ENCODE results near the gene NOTCH1. TPM values are rescaled to one million over a fixed set of nuclear protein-coding genes. Genes with fewer than 3 reads are reported as not detected.

NOTCH1 gene
- total RNA-seq, 4 donors from 2014 or later = 48.6 to 90.6 (median 58.8) TPM

Small RNAs within 50 kb of the gene (small RNA-seq; reads per million reads assigned to genes)
- 0 reads per million in 3 donors for gene MIR4673
- gene MIR4674 = 0 to 0.17 (median 0) reads per million in 3 donors

Other genes starting within 250 kb of the NOTCH1 start
- not detected for gene CCDC187, start 242.0 kb downstream of the NOTCH1 start, total RNA-seq
- 10 to 100 TPM in 3 of 4 donors, 1 to 10 TPM in 1; 8.3 to 18.5 (median 16.3) TPM for gene GPSM1, start 218.5 kb downstream of the NOTCH1 start, total RNA-seq
- gene DNLZ, start 182.3 kb downstream of the NOTCH1 start, total RNA-seq = 10 to 100 TPM; 29.5 to 41.3 (median 35.8) TPM
- gene CARD9, start 172.4 kb downstream of the NOTCH1 start, total RNA-seq = 1 to 10 TPM; 1.2 to 4.2 (median 1.9) TPM
- gene SNAPC4, start 145.9 kb downstream of the NOTCH1 start, total RNA-seq = 1 to 10 TPM; 3.3 to 8.4 (median 4.9) TPM
- 10 to 100 TPM; 26.2 to 44.8 (median 37.6) TPM for gene ENTR1, start 135.4 kb downstream of the NOTCH1 start, total RNA-seq
- gene PMPCA, start 135.4 kb downstream of the NOTCH1 start, total RNA-seq = 10 to 100 TPM; 22.8 to 43.9 (median 35.0) TPM
- 10 to 100 TPM in 2 of 4 donors, 1 to 10 TPM in 2; 8.4 to 17.1 (median 12.5) TPM for gene INPP5E, start 106.2 kb downstream of the NOTCH1 start, total RNA-seq
- gene SEC16A, start 63.0 kb downstream of the NOTCH1 start, total RNA-seq = 10 to 100 TPM; 43.2 to 62.3 (median 51.3) TPM
- 100 to 1,000 TPM in 1 of 4 donors, 10 to 100 TPM in 3; 33.2 to 134 (median 78.7) TPM for gene EGFL7, start 116.9 kb upstream of the NOTCH1 start, total RNA-seq
- 10 to 100 TPM; 22.0 to 52.8 (median 39.3) TPM for gene AGPAT2, start 141.4 kb upstream of the NOTCH1 start, total RNA-seq
- gene DIPK1B, start 166.5 kb upstream of the NOTCH1 start, total RNA-seq = 10 to 100 TPM in 3 of 4 donors, 1 to 10 TPM in 1; 6.6 to 27.8 (median 21.5) TPM
- gene LCN10, start 196.9 kb upstream of the NOTCH1 start, total RNA-seq = 10 to 100 TPM in 2 of 4 donors, 1 to 10 TPM in 2; 7.0 to 12.6 (median 9.8) TPM
- 10 to 100 TPM; 12.5 to 32.0 (median 23.9) TPM for gene LCN6, start 202.5 kb upstream of the NOTCH1 start, total RNA-seq
- not detected for gene LCN8, start 212.2 kb upstream of the NOTCH1 start, total RNA-seq
- not detected for gene LCN15, start 218.5 kb upstream of the NOTCH1 start, total RNA-seq
- 10 to 100 TPM; 27.9 to 48.7 (median 31.5) TPM for gene TMEM141, start 245.3 kb upstream of the NOTCH1 start, total RNA-seq